Esophagus muscularis mucosa (tissue), 4 donors: ENCODE data around the gene PARD3B.

Experiments
- EP300 ChIP-seq: sonication (generic); formaldehyde crosslinking; IDR thresholded peaks from one replicate; pipeline ENCODE4 v1.6.1; 2017; ENCODE audit warnings: antibody characterized with exemption
- POLR2A ChIP-seq: fragments of 450-650 bp; IDR thresholded peaks from one replicate; pipeline ENCODE4 v1.6.1; 2017; ENCODE audit warnings: antibody characterized with exemption, moderate library complexity, mild to moderate bottlenecking, low read depth
- TF ChIP-seq, protein P1 (sequence below), 3 experiments: fragments of 200-600 bp in 2 of 3; fragments of 450-650 bp in 1 of 3; sonication (generic) in 2 of 3; IDR thresholded peaks; one replicate each; pipeline ENCODE4 v1.5.1; 2017 to 2019; ENCODE audit warnings: antibody characterized with exemption in 3 of 3, mild to moderate bottlenecking in 2 of 3, moderate library complexity in 1 of 3

DNA sequence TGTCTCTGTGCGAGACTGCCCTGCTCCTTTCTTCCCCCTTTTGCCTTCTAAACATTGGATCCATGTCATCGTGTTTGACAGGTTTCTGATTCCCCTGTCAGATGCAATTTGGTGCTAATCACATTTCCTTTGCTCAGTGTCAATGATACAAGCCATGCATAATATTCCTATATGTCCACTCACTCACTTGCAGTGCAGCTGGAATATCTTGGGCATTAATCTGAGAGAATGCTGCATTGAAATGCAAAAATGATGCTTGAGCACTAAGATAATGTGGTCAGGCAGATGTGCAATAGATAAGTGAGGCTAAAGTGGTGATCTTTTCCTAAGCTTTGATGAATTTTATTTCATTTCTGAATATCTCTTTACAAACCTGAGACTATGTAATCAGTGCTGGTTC, 375.5 kb downstream of the PARD3B start:
- TF ChIP-seq, protein P1, sequence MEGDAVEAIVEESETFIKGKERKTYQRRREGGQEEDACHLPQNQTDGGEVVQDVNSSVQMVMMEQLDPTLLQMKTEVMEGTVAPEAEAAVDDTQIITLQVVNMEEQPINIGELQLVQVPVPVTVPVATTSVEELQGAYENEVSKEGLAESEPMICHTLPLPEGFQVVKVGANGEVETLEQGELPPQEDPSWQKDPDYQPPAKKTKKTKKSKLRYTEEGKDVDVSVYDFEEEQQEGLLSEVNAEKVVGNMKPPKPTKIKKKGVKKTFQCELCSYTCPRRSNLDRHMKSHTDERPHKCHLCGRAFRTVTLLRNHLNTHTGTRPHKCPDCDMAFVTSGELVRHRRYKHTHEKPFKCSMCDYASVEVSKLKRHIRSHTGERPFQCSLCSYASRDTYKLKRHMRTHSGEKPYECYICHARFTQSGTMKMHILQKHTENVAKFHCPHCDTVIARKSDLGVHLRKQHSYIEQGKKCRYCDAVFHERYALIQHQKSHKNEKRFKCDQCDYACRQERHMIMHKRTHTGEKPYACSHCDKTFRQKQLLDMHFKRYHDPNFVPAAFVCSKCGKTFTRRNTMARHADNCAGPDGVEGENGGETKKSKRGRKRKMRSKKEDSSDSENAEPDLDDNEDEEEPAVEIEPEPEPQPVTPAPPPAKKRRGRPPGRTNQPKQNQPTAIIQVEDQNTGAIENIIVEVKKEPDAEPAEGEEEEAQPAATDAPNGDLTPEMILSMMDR (IDR thresholded peaks at IDR 0.05), result no peak
- TF ChIP-seq POLR2A (no peak), EP300 (no peak)
